K562 (cell line): ENCODE results near the gene POLR3GL. TPM values are rescaled to one million over a fixed set of nuclear protein-coding genes. Genes with fewer than 3 reads are reported as not detected.

Experiments
- ARID2 ChIP-seq: fragments of 450-650 bp; IDR thresholded peaks from 2 replicates; pipeline ENCODE4 v1.6.1; 2017; ENCODE audit warnings: antibody characterized with exemption, mild to moderate bottlenecking
- BRCA1 ChIP-seq, 2 experiments: fragments of 450-650 bp in 1 of 2; sonication (generic) in 1 of 2; formaldehyde crosslinking in 1 of 2; IDR thresholded peaks; 2 replicates each; pipeline versions ENCODE4 v1.5.0 to v1.6.1; 2017 to 2020; ENCODE audit warnings: mild to moderate bottlenecking in 1 of 2, missing genetic modification reagents in 1 of 2
- CAMTA2 ChIP-seq: fragments of 250-450 bp; sonication (Bioruptor Pico); conservative IDR thresholded peaks from 2 replicates; pipeline ENCODE4 v1.5.1; 2022
- CHCHD3 ChIP-seq: fragments of 250-450 bp; sonication (Bioruptor Pico); IDR thresholded peaks from 2 replicates; pipeline ENCODE4 v2.1.2; 2022; ENCODE audit warnings: mild to moderate bottlenecking
- DLX4 ChIP-seq: fragments of 250-450 bp; sonication (Bioruptor Pico); IDR thresholded peaks from 2 replicates; pipeline ENCODE4 v1.6.1; 2021; ENCODE audit warnings: mild to moderate bottlenecking
- FOXK2 ChIP-seq, 2 experiments: fragments of 450-650 bp; IDR thresholded peaks in 1 of 2; conservative IDR thresholded peaks in 1 of 2; 2 replicates each; pipeline ENCODE4 v1.6.1; 2016; ENCODE audit warnings: low read depth in 2 of 2, mild to moderate bottlenecking in 1 of 2
- HDAC3 ChIP-seq: fragments of 450-650 bp; IDR thresholded peaks from 2 replicates; pipeline ENCODE4 v1.6.1; 2018; ENCODE audit warnings: borderline replicate concordance, mild to moderate bottlenecking, moderate library complexity; ENCODE audit not compliant: partially characterized antibody
- KDM5B ChIP-seq: fragments of 200-600 bp; sonication (generic); IDR thresholded peaks from 2 replicates; pipeline ENCODE4 v1.6.1; 2012; ENCODE audit warnings: low read depth, mild to moderate bottlenecking, moderate library complexity, low read length, control low read depth, inconsistent platforms; ENCODE audit not compliant: insufficient replicate concordance
- MCM7 ChIP-seq, 2 experiments: fragments of 450-650 bp; IDR thresholded peaks; 2 replicates each; pipeline ENCODE4 v1.6.1; 2016 to 2018
- PRPF4 ChIP-seq: fragments of 200-400 bp; formaldehyde crosslinking; IDR thresholded peaks from one replicate; pipeline ENCODE4 v1.6.1; 2017; ENCODE audit warnings: low read length, low read depth, mild to moderate bottlenecking; ENCODE audit not compliant: insufficient read depth, poor library complexity, severe bottlenecking
- SIRT6 ChIP-seq: IDR thresholded peaks from one replicate; pipeline ENCODE4 v1.6.1; 2012; ENCODE audit warnings: low read depth, mild to moderate bottlenecking, control low read depth, inconsistent platforms, low read length, moderate library complexity
- TBP ChIP-seq: optimal IDR thresholded peaks from 2 replicates; pipeline ENCODE3; 2011; ENCODE audit warnings: low read depth, low read length, improper control_type of control experiment
- ZC3H8 ChIP-seq: fragments of 450-650 bp; IDR thresholded peaks from 2 replicates; pipeline ENCODE4 v1.6.1; 2017
- ZKSCAN1 ChIP-seq: fragments of 150-350 bp; IDR thresholded peaks from 2 replicates; pipeline ENCODE4 v1.6.1; 2016; ENCODE audit warnings: low read depth, low read length
- ZNF133 ChIP-seq: fragments of 250-450 bp; sonication (Bioruptor Pico); IDR thresholded peaks from 2 replicates; pipeline ENCODE4 v1.4.0; 2020; ENCODE audit warnings: mild to moderate bottlenecking
- ZNF184 ChIP-seq: sonication (generic); formaldehyde crosslinking; IDR thresholded peaks from 2 replicates; pipeline ENCODE4 v1.5.0; 2020; ENCODE audit warnings: missing genetic modification reagents
- ZNF282 ChIP-seq: sonication (generic); formaldehyde crosslinking; IDR thresholded peaks from 2 replicates; pipeline ENCODE4 v1.8.1; 2023; ENCODE audit warnings: missing genetic modification reagents
- ZNF444 ChIP-seq: fragments of 250-450 bp; sonication (Bioruptor Pico); IDR thresholded peaks from 2 replicates; pipeline ENCODE4 v1.4.0; 2020; ENCODE audit warnings: mild to moderate bottlenecking, moderate library complexity
- ZNF584 ChIP-seq: fragments of 200-800 bp; sonication (Bioruptor generic); IDR thresholded peaks from 2 replicates; pipeline ENCODE4 v1.6.1; 2016; ENCODE audit warnings: low read depth, mild to moderate bottlenecking, missing genetic modification characterization, missing compliant biosample characterization
- polyA plus RNA-seq, 8 experiments: library from polyadenylated mRNA; depleted of rRNA in 4 of 8; stranded (reverse) in 5 of 8; unstranded in 3 of 8; fragments of >200 nt; fragmentation: Nextera tagmentation in 2 of 8; fragmentation: Illumina TruSeq in 1 of 8; extraction: Ambion mirVana in 2 of 8; extraction: Trizol in 1 of 8; gene quantifications; 2 replicates each; pipeline versions ENCODE4 v1.2.1 to v1.2.3, GENCODE V29; 2011 to 2014; ENCODE audit warnings: inconsistent platforms in 1 of 8, missing spikeins in 1 of 8
- total RNA-seq, 7 experiments: library from RNA; depleted of rRNA in 6 of 7; stranded (reverse); fragments of >200 nt in 6 of 7; fragmentation: Illumina TruSeq in 2 of 7; extraction: Trizol in 2 of 7; gene quantifications; 2 replicates each; pipeline versions ENCODE4 v1.2.1 to v1.2.3, GENCODE V29; 2011 to 2021; ENCODE audit warnings: low replicate concordance in 1 of 7
- TF ChIP-seq, protein P1 (sequence below): fragments of 450-650 bp; formaldehyde crosslinking; IDR thresholded peaks from 2 replicates; pipeline ENCODE4 v1.4.0; 2020; ENCODE audit warnings: mild to moderate bottlenecking, moderate library complexity
- TF ChIP-seq, protein P2 (sequence below): fragments of 200-800 bp; sonication (Bioruptor generic); IDR thresholded peaks from 2 replicates; pipeline ENCODE4 v1.6.1; 2016; ENCODE audit warnings: missing genetic modification characterization, missing compliant biosample characterization

Gene POLR3GL
- total and polyA plus RNA-seq, 9 of the 15 experiments (the other 6 are each of a cell fraction or from before 2014, with no cell fraction given): 14.6 to 48.4 (median 38.2) TPM

DNA sequence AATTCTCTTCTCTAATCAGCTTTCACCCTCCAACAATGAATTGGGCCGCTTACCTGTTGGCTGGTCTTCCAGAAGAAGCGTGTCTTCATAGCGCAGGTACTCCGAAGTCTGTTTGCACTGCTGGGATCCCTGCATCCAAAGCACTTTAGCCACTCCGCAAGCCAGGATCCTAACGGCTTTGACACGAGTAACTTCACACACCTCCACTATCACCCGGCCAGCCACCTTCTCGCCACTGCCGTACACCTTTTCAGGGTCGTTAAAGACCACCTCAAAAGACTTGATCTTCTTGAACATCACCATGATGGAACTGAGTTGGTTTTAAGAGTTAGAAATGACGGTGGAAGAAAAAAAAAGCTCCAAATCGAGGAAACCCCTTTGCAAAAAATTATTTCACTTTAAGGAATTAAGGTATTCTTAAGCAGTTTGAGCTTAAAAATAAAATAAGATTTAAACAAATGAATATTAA is 31.5 kb downstream of the POLR3GL start (continued):
- TF ChIP-seq ZNF584 (CRISPR knock-in tag) (0 out of 2 replicates have a peak, but pooled peaks have one; percentile 13), DLX4 (peak; percentile 46; the same call in 1 of the 2 replicates), HDAC3 (no peak), ZNF444 (CRISPR knock-in tag) (0 out of 2 replicates have a peak, but pooled peaks have one; percentile 3), SIRT6 (peak; percentile 17), ZNF184 (no peak), ZNF282 (CRISPR knock-in tag) (no peak), ZNF133 (CRISPR knock-in tag) (no peak), ARID2 (0 out of 2 replicates have a peak, but pooled peaks have one; percentile 9), CAMTA2 (CRISPR knock-in tag) (no peak; the same call in 1 of the 2 replicates), PRPF4 (no peak), TBP (no peak), MCM7 (IDR thresholded peaks at IDR 0.05) (no peak), FOXK2 (conservative IDR thresholded peaks at IDR 0.05 in 1 of 2, IDR thresholded peaks at IDR 0.05 in 1 of 2; ENCODE audit: low read depth in 2 of 2) (no peak), ZKSCAN1 (no peak), CHCHD3 (CRISPR knock-in tag) (0 out of 2 replicates have a peak, but pooled peaks have one; percentile 3), BRCA1 (IDR thresholded peaks at IDR 0.05) (no peak), BRCA1 (CRISPR knock-in tag; IDR thresholded peaks at IDR 0.05) (no peak), ZC3H8 (no peak), KDM5B (peak; percentile 62)
- TF ChIP-seq, protein P1, sequence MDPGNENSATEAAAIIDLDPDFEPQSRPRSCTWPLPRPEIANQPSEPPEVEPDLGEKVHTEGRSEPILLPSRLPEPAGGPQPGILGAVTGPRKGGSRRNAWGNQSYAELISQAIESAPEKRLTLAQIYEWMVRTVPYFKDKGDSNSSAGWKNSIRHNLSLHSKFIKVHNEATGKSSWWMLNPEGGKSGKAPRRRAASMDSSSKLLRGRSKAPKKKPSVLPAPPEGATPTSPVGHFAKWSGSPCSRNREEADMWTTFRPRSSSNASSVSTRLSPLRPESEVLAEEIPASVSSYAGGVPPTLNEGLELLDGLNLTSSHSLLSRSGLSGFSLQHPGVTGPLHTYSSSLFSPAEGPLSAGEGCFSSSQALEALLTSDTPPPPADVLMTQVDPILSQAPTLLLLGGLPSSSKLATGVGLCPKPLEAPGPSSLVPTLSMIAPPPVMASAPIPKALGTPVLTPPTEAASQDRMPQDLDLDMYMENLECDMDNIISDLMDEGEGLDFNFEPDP: no peak
- TF ChIP-seq, protein P2, sequence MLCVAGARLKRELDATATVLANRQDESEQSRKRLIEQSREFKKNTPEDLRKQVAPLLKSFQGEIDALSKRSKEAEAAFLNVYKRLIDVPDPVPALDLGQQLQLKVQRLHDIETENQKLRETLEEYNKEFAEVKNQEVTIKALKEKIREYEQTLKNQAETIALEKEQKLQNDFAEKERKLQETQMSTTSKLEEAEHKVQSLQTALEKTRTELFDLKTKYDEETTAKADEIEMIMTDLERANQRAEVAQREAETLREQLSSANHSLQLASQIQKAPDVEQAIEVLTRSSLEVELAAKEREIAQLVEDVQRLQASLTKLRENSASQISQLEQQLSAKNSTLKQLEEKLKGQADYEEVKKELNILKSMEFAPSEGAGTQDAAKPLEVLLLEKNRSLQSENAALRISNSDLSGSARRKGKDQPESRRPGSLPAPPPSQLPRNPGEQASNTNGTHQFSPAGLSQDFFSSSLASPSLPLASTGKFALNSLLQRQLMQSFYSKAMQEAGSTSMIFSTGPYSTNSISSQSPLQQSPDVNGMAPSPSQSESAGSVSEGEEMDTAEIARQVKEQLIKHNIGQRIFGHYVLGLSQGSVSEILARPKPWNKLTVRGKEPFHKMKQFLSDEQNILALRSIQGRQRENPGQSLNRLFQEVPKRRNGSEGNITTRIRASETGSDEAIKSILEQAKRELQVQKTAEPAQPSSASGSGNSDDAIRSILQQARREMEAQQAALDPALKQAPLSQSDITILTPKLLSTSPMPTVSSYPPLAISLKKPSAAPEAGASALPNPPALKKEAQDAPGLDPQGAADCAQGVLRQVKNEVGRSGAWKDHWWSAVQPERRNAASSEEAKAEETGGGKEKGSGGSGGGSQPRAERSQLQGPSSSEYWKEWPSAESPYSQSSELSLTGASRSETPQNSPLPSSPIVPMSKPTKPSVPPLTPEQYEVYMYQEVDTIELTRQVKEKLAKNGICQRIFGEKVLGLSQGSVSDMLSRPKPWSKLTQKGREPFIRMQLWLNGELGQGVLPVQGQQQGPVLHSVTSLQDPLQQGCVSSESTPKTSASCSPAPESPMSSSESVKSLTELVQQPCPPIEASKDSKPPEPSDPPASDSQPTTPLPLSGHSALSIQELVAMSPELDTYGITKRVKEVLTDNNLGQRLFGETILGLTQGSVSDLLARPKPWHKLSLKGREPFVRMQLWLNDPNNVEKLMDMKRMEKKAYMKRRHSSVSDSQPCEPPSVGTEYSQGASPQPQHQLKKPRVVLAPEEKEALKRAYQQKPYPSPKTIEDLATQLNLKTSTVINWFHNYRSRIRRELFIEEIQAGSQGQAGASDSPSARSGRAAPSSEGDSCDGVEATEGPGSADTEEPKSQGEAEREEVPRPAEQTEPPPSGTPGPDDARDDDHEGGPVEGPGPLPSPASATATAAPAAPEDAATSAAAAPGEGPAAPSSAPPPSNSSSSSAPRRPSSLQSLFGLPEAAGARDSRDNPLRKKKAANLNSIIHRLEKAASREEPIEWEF (CRISPR knock-in tag): no peak
